ENCODE results near the gene RAD51B.

Gene RAD51B

GRCh38 chr14:68683326-68683725 is 863.7 kb downstream of the RAD51B start:
- Histone ChIP-seq H3K36me3 (ENCODE audit: low read depth) (no peaks in the 10 kb centered on the region), H3K4me1 (ENCODE audit: insufficient read depth, poor library complexity, severe bottlenecking) (peaks cover 58% of the 10 kb centered on the region), H3K4me3 (ENCODE audit: severe bottlenecking) (no peak overlapping the region), H3K27me3 (ENCODE audit: insufficient read depth, poor library complexity, severe bottlenecking) (no peaks in the 10 kb centered on the region), H3K9me3 (ENCODE audit: severe bottlenecking) (no peaks in the 10 kb centered on the region), H3K27ac (ENCODE audit: poor library complexity, severe bottlenecking) (peak overlapping the region; percentile 100)
- no peak for TF ChIP-seq CTCF (IDR thresholded peaks at IDR 0.05; ENCODE audit: poor library complexity, severe bottlenecking)
- no peak for ATAC-seq (ENCODE audit: low read depth)
- DNase-seq (ENCODE audit: low spot score) = no peak

- no peaks in the 10 kb centered on the region for H3K27me3 ChIP-seq (ENCODE audit: insufficient read depth, poor library complexity, severe bottlenecking)
- peaks cover 62% of the 10 kb centered on the region for H3K4me1 ChIP-seq (ENCODE audit: insufficient read depth, poor library complexity, severe bottlenecking)
- no peak overlapping the region for H3K4me3 ChIP-seq (ENCODE audit: severe bottlenecking)
- H3K27ac ChIP-seq (ENCODE audit: poor library complexity, severe bottlenecking) = peak overlapping the region; percentile 100
- no peaks in the 10 kb centered on the region for H3K36me3 ChIP-seq (ENCODE audit: low read depth)
- H3K9me3 ChIP-seq (ENCODE audit: severe bottlenecking) = no peaks in the 10 kb centered on the region
- TF ChIP-seq CTCF (IDR thresholded peaks at IDR 0.05; ENCODE audit: poor library complexity, severe bottlenecking) = no peak
- ATAC-seq (ENCODE audit: low read depth) = no peak
- no peak for DNase-seq (ENCODE audit: low spot score)
Observed at GRCh38 chr14:68684466-68685418, 865.2 kb downstream of the RAD51B start.

- Histone ChIP-seq H3K4me3 (ENCODE audit: severe bottlenecking) (no peak overlapping the region), H3K9me3 (ENCODE audit: severe bottlenecking) (no peaks in the 10 kb centered on the region), H3K27me3 (ENCODE audit: insufficient read depth, poor library complexity, severe bottlenecking) (no peaks in the 10 kb centered on the region), H3K27ac (ENCODE audit: poor library complexity, severe bottlenecking) (peak overlapping the region; percentile 100), H3K36me3 (ENCODE audit: low read depth) (no peaks in the 10 kb centered on the region), H3K4me1 (ENCODE audit: insufficient read depth, poor library complexity, severe bottlenecking) (peaks cover 62% of the 10 kb centered on the region)
- no peak for TF ChIP-seq CTCF (IDR thresholded peaks at IDR 0.05; ENCODE audit: poor library complexity, severe bottlenecking)
- peak; percentile 76 for ATAC-seq (ENCODE audit: low read depth)
- peak; percentile 88 for DNase-seq (ENCODE audit: low spot score)
Observed at GRCh38 chr14:68685419-68686204, 866.0 kb downstream of the RAD51B start.

GRCh38 chr14:68686205-68686465 is 866.6 kb downstream of the RAD51B start:
- no peak for ATAC-seq (ENCODE audit: low read depth)
- Histone ChIP-seq H3K4me3 (ENCODE audit: severe bottlenecking) (no peak overlapping the region), H3K27me3 (ENCODE audit: insufficient read depth, poor library complexity, severe bottlenecking) (no peaks in the 10 kb centered on the region), H3K4me1 (ENCODE audit: insufficient read depth, poor library complexity, severe bottlenecking) (peaks cover 62% of the 10 kb centered on the region), H3K36me3 (ENCODE audit: low read depth) (no peaks in the 10 kb centered on the region), H3K9me3 (ENCODE audit: severe bottlenecking) (no peaks in the 10 kb centered on the region), H3K27ac (ENCODE audit: poor library complexity, severe bottlenecking) (peak overlapping the region; percentile 100)
- no peak for TF ChIP-seq CTCF (IDR thresholded peaks at IDR 0.05; ENCODE audit: poor library complexity, severe bottlenecking)
- DNase-seq (ENCODE audit: low spot score) = no peak

Measured in RWPE2 (cell line).